ENCODE data around the gene ANKDD1A.

DNA sequence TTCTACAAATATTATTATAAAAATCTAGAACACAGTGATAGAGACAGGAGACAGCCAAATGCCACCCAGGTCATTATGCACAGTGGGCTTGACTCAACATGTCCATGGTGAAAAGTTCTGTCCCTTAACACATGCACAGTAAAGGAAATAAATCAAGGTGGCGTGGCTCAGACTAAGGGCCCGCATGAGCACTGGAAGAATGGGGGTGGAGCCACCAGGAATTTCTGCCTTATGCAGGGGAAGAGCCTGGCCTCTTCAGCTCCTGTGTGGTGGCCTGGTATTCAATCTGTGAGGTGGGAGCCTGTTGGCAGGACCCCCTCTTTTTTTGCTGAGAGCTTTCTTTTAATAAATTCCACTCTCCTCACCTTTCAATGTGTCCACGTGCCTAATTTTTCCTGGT, 95.2 kb downstream of the ANKDD1A start:
- TF ChIP-seq, protein P1, sequence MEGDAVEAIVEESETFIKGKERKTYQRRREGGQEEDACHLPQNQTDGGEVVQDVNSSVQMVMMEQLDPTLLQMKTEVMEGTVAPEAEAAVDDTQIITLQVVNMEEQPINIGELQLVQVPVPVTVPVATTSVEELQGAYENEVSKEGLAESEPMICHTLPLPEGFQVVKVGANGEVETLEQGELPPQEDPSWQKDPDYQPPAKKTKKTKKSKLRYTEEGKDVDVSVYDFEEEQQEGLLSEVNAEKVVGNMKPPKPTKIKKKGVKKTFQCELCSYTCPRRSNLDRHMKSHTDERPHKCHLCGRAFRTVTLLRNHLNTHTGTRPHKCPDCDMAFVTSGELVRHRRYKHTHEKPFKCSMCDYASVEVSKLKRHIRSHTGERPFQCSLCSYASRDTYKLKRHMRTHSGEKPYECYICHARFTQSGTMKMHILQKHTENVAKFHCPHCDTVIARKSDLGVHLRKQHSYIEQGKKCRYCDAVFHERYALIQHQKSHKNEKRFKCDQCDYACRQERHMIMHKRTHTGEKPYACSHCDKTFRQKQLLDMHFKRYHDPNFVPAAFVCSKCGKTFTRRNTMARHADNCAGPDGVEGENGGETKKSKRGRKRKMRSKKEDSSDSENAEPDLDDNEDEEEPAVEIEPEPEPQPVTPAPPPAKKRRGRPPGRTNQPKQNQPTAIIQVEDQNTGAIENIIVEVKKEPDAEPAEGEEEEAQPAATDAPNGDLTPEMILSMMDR (IDR thresholded peaks at IDR 0.05), result no peak
- TF ChIP-seq POLR2A (IDR thresholded peaks at IDR 0.05), result no peak
- TF ChIP-seq POLR2AphosphoS5 (IDR thresholded peaks at IDR 0.05), result no peak
